ENCODE results near the gene LRRC42.

DNA sequence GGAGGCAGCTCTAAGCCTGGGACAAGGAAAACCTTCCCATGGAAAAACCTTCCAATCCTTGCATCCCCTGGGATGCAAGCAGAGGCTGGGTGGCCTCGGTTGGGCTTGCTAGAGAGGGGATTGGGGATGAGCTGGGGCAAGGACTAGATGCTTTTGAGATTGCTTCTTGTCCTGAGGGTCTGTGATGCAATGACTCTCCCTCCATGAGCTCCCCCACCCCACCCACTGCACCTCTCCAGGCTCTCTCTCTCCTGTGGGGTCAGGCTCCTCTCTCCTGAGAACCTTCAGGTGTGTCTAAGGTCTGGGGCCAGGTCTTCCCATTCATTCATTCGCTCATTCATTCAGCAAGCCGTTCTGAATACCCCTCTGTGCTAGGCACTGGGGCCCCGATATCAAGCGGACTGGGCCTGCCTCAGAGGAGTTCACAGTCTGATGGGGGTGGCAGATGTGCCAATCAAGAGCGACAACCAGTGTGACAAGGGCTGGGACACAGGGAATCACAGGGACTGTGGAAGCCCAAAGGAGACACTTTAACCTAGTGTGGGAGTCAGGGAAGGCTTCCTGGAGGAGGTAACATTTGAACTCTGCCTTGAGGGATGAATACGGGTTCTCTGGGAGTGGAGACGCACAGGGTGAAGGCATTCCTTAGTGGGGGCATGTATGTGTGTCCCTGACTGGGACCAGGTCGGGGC lies 65.3 kb downstream of the LRRC42 start:
- TF ChIP-seq, protein P1, sequence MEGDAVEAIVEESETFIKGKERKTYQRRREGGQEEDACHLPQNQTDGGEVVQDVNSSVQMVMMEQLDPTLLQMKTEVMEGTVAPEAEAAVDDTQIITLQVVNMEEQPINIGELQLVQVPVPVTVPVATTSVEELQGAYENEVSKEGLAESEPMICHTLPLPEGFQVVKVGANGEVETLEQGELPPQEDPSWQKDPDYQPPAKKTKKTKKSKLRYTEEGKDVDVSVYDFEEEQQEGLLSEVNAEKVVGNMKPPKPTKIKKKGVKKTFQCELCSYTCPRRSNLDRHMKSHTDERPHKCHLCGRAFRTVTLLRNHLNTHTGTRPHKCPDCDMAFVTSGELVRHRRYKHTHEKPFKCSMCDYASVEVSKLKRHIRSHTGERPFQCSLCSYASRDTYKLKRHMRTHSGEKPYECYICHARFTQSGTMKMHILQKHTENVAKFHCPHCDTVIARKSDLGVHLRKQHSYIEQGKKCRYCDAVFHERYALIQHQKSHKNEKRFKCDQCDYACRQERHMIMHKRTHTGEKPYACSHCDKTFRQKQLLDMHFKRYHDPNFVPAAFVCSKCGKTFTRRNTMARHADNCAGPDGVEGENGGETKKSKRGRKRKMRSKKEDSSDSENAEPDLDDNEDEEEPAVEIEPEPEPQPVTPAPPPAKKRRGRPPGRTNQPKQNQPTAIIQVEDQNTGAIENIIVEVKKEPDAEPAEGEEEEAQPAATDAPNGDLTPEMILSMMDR (IDR thresholded peaks at IDR 0.05; ENCODE audit: low read depth, low read length): no peak
- no peak for TF ChIP-seq EZH2phosphoT487 (IDR thresholded peaks at IDR 0.05; ENCODE audit: low read depth)
